ENCODE results near the gene RPS16. TPM values are rescaled to one million over a fixed set of nuclear protein-coding genes. Genes with fewer than 3 reads are reported as not detected.
A peak's percentile ranks its signal among the peaks of the same experiment; 100 is the strongest.

RPS16 gene
- total RNA-seq, 1 donor from 2014 or later = 1,454 TPM

- DNase-seq (ENCODE audit: low spot score) = no peak
Measured at GRCh38 chr19:39408392-39409207, 27.1 kb downstream of the RPS16 start.

DNA sequence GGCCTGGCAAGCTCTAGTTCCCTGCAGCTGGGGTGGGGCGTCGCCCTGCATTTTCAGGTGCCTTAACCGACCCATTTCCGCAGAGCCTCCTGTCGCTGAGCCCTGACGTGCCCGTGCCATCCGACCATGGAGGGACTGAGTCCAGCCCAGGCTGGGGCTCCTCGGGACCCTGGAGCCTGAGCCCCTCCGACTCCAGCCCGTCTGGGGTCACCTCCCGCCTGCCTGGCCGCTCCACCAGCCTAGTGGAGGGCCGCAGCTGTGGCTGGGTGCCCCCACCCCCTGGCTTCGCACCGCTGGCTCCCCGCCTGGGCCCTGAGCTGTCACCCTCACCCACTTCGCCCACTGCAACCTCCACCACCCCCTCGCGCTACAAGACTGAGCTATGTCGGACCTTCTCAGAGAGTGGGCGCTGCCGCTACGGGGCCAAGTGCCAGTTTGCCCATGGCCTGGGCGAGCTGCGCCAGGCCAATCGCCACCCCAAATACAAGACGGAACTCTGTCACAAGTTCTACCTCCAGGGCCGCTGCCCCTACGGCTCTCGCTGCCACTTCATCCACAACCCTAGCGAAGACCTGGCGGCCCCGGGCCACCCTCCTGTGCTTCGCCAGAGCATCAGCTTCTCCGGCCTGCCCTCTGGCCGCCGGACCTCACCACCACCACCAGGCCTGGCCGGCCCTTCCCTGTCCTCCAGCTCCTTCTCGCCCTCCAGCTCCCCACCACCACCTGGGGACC, 27.9 kb downstream of the RPS16 start:
- no peak for DNase-seq (ENCODE audit: low spot score)

GRCh38 chr19:39407410-39407659, 28.4 kb downstream of the RPS16 start:
- no peak for DNase-seq (ENCODE audit: low spot score)

GRCh38 chr19:39406656-39407409, 28.9 kb downstream of the RPS16 start, which contains the start of gene ZFP36:
Gene ZFP36 (plus strand): TSS chr19:39406847. CDS start chr19:39406905, 58 bp downstream.
- peak; percentile 98 for DNase-seq (ENCODE audit: low spot score)

DNA sequence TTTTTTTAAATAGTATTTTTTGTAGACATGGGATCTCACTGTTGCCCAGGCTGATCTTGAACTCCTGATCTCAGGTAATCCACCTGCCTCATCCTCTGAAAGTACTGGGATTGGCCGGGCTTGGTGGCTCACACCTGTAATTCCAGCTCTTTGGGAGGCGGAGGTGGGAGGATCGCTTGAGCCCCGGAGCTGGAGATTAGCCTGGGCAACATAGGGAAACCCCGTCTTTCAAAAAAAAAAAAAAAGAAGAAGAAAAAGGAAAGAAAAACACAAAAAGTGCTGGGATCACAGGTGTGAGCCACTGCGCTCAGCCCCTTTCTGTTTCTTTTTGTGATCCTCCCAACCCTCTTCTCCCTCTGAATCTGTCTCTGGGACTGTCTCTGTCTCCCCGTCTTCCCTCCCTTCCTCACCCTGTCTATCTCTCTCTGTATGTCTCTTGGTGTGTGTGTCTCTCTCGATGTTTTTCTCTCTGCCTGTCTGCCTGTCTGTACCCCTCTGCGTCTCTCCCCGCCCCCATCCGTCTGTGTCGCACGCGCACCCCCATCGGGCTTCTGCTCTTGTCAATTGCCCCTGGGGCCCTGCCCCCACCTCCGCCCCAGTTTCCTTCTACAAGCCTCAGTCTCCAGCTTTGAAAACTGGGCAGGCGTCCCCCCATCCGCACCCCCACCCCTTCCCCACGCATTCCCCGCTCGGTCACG, 29.6 kb downstream of the RPS16 start:
- no peak for DNase-seq (ENCODE audit: low spot score)

DNA sequence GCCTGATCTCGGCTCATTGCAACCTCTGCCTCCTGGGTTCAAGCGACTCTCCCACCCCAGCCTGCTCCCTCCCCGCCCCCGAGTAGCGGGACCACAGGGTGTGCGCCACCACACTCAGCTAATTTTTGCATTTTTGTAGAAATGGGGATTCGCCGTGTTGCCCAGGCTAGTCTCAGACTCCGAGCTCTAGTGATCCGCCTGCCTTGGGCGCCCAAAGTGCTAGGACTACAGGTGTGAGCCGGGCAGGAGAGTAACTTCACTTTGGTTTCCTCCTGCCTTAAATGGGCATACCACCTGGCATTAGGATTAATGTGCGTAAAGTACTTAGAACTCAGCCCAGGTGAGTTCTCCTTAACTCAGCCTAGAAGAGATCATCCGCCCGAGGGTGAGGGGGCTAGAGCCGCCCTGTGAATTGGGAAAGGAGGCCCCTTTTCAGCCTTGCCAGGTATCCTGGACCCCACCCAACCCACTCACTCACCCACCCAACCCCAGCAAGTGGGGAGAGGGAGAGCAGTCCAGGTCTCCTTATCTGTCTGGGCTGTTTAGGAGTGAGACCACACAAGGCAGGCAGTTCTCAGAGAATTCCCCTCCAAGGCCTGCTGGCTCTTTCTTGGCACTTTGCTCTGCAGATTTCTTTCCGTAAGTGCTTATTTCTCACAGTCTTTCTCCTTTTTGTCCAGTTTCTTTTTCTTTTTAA, 30.3 kb downstream of the RPS16 start:
- no peak for DNase-seq (ENCODE audit: low spot score)

- peak; percentile 99 for DNase-seq (ENCODE audit: low spot score)
Measured at GRCh38 chr19:39403331-39404312, 32.1 kb downstream of the RPS16 start.

DNA sequence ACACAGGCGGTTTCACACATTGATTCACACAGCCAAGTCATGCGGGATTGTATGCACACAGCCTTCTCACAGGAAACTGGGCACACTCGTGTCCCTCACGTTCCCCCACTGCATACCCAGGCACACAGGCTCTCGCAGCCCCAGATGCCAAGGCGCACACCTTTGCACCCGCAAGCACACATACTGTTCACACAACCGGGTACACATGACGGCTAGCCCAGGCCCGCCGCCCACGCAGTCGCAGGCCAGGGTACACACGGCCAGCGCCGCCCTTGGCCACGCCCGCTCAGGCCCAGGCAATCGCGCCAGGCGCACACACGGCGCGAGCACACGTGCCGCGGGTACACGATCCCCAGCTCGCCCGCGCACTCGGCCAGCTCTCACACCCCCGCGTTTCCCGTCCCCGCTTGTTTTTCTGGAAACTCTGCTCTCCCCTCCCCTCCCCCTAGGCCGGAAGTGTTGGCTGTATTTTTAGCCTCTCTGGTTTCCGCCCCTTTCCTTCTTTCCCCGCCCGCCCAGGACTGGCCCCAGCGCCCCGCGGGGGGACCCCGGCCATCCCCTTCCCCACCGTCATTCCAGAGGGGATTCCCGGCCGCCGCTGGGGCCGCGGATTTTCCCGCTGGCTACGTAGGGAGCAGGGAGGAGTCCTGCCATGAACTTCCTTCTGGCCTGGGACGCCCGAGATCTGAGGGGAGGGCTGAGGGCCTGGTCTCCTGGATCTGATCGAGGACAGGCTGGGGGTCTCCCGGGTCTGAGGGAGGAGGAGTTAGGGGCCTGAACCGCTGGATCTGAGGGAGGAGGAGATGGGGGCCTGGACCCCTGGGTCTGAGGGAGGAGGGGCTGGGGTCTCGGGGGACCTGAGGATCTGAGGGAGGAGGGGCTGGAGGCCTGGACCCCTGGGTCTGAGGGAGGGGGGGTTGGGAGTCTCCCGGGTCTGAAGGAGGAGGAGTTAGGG, 33.1 kb downstream of the RPS16 start:
- peak; percentile 98 for DNase-seq (ENCODE audit: low spot score)

- DNase-seq (ENCODE audit: low spot score) = peak; percentile 90
Measured at GRCh38 chr19:39401549-39402345, 34.0 kb downstream of the RPS16 start.

DNA sequence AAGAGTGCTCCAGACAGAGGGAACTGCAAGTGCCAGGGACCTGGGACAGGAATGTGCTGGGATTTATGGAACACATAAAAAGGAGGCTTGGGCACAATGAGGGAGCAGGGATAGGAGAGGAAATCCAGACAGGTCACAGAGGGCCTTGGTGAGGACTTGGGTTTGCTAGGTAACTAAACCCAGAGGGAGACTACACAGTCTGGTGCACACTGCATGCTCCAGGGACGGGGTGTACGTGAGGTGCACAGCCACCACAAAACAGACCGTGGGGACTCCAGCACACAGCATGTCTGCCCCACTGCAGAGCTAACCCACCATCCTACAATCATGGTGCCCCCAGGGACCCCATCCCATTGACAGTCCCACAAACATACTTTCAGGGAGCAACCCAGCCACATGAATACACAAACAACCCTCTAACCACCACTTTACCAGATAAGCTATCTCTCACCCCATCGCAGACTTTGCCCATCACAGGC, 34.6 kb downstream of the RPS16 start:
- DNase-seq (ENCODE audit: low spot score) = no peak

DNA sequence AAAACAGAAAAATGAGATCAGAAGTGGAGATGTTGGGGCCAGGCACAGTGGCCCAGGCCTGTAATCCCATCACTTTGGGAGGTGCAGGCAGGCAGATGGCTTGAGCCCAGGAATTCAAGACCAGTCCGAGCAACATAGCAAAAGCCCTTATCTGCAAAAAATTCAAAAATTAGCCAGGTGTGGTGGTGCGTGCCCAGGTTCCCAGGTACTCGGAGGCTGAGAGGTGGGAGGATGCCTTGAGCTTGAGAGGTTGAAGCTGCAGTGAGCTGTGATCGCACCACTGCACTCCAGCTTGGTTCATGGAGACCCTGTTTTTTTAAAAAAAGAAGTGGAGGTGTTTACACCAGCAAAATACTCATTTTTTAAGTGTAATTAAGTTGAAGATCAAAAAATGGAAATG, 35.7 kb downstream of the RPS16 start:
- DNase-seq (ENCODE audit: low spot score) = no peak

GRCh38 chr19:39399668-39400050, 36.1 kb downstream of the RPS16 start:
- DNase-seq (ENCODE audit: low spot score) = no peak

DNA sequence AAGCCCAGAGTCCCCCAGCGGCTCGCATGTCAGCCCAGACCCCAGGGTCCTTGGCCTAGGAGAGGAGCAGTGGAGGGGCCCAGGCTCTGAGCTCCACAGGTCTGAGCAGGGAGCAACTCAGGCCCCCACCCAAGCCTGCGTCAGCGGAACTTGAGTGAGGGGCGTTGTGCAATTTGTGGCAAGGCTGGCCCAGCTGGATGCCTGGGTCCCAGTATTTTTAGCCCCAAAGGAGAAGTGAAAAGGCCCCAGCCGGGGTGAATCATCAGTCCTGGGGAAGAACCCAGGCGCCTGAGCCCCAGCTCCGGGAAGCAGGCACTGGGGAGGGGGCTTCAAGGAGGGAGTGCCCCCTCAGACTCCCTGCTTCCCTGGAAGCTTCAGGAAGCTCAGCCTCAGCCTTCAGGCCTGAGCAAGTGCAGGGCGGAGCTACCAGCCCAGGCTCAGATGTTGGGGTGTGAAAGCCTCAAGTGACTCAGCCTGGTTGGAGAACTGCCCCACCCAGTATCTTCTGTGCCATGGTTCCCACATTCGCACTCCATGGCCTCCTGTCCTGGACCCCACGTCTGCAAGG, 37.4 kb downstream of the RPS16 start:
- no peak for DNase-seq (ENCODE audit: low spot score)

- DNase-seq (ENCODE audit: low spot score) = peak; percentile 95
Measured at GRCh38 chr19:39397360-39398296, 38.1 kb downstream of the RPS16 start.

DNA sequence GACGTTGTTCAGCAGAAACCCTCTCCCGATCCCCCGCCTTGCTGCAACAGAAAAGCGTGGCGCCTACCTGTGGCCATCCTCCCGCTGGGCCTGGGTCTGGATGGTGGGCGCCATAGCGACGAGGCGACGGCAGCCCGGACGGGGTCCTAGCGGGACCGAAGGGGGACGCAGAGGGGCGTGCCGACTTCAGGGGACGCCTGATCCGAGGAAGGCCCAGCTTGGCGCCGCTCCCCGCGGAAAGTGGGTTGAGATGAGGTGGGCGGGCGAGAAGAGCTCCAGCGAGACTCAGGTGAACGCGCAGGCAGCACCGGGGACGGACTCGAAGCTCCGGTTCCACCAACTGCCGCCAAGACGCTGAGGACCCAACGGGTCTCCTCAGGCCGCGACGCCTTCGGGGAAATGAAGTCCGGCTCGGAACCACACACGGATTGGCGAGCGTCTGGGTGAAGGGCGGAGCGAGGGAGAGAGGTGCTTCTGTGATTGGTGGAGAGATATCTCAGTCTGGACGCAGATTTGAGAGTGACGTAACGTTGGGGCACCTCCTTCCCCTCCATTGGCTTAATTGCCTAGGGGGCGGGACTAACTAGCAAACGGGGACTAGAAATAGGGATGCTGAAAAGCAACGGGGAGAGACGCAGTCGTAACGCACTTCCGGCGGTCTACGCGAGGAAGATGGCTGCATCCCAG, 44.9 kb downstream of the RPS16 start, which contains the start of the genes MED29 and PAF1:
MED29 (plus strand) TSS at position 628 of the 687 bp plus-strand sequence; CDS start at position 673, 45 bp downstream.
PAF1 (minus strand) TSS at position 356 of the 687 bp plus-strand sequence; CDS start at position 114, 242 bp downstream.
- peak; percentile 98 for DNase-seq (ENCODE audit: low spot score)

Data from mesenteric fat pad (tissue), 1 donor.